HG03159 (cell line): ENCODE data around the gene TRIB2.

Source experiments
- ATAC-seq: cut with Tn5 transposase; IDR thresholded peaks from one replicate; pipeline ENCODE4 v1.9.1; 2021; ENCODE audit warnings: mild to moderate bottlenecking, moderate library complexity; ENCODE audit not compliant: unreplicated experiment

The TRIB2 gene

DNA sequence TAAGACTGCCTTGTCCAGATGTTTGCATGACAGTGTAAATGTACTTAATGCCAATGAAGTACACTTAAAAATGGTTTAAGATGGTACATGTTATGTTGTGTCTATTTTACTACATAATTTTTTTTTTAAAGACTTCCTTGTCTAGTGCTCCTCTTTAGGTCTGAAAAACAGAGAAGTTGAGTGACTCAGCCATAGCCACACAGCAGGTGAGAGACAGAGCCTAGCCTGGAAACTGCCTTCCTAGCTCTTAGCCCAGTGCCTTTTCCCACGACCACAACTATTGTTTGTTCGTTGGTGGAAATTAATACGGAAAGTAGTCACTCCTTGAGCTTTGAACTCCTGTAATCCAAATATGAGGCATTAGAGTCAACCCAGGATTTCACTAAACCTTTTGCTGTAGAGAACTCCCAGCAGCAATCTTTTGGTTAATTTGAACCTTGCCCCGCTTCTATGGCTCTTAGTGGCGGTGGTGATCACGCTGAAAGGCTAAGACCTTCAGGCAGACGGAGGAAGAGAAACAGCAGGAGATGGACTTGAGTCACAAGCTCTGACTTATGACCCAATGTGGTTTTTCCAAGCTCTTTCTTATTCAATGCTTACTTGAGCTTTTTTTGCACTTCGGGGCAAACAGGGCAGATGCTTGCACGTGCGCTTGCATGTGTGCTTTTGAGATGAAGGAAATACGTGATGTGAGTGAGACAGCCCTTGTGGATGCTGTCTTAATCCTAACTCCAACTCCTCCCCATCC is 21.2 kb downstream of the TRIB2 start:
- no peak for ATAC-seq

- ATAC-seq: no peak
These were observed 23.1 kb downstream of the TRIB2 start for GRCh38 chr2:12739721-12740254.

- ATAC-seq: no peak
These were observed 24.6 kb downstream of the TRIB2 start for GRCh38 chr2:12741380-12741779.

- no peak for ATAC-seq
These were observed 26.2 kb downstream of the TRIB2 start for GRCh38 chr2:12742891-12743290.

DNA sequence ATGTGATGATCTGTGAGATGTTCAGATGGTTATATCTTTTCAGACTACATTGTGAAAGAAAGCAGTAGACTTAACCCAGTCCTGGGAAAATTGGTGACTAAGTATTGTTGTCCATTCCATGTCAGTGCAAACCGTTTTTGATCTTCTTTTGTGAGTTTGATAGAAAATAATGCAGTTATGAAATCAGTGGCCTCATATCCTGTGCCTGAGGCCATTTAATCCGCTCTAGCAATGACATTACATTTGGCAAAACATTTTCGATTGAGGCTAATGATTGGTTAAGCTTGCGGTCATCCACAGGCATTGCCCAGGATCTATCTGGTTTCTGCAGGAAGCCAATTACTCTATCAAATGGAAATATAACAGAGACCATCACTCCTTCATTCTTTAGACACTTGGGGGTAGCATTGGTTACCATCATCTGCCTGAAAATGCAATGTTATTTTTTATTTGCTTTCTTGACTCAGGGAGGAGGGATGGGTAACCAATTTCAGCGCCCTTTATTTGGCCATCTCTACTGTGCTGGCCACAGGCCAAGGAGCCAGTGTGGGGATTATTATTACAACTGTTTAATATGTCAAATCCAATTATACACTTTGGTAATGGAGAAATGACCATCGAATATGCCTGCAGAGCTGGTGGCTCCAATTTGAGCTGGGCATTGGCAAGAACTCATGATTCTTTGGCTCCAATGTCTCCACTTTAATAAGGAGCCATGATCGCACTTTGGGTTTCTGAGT is 33.6 kb downstream of the TRIB2 start:
- ATAC-seq: no peak

- no peak for ATAC-seq
These were observed 37.9 kb downstream of the TRIB2 start for GRCh38 chr2:12754643-12755042.

DNA sequence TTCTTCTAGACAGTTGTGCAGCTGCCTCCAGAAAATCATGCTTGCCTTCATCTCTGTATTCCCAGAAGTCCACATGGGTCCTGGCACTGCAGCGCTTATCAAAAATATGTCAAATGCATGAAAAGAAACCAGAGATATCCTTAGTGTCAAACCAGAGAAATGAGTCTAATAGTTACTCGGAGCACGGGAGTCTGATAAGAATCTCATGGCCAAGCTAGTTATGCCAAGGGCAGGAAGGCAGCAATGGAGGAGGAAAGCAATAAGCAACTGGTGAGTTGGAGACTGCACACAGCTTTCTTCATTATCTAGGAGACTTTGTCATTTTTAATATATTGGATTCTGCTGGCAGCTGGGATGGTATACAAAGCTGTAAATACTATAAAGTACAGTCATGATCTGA is 38.6 kb downstream of the TRIB2 start:
- ATAC-seq: no peak

GRCh38 chr2:12759248-12759647 is 42.5 kb downstream of the TRIB2 start:
- ATAC-seq: no peak

DNA sequence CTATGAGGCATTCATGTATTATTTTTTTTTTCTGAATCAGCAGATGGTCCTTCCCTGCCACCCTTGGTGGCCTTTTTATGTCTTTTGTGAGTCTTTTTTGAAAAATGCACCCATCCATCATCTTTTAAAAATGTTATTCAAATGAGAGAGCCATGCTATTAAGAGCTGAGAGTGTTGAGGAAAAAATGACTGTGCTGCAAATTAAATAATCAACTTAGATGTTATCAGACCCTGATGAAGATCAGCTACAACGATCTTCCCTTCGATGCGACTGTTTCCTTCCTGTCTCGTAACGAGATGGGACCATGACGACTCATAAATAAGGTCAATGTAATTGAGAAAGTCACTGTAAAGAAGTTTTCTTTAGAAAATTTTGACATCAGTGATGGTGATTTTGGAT is 44.4 kb downstream of the TRIB2 start:
- no peak for ATAC-seq

DNA sequence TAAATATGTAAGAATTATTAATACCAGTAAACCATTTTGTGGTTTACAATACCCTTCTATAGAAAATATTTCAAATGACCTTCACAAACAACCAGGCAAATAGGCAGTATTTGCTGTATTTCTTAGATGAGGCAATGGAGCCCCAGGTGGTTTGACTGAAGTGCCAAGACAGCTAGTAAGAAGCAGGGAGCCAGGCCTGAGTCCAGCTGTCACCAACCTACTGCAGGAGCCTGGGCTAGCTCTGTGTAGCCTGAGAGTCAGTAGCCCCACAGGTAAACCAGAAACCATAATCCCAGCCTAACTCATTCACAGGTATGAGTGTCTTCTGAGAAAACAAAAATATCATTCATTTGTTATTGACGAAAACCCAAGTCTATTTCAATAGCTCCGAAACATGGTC is 45.6 kb downstream of the TRIB2 start:
- ATAC-seq: no peak

- ATAC-seq: no peak
These were observed 46.2 kb downstream of the TRIB2 start for GRCh38 chr2:12762976-12763375.

GRCh38 chr2:12763486-12763885 is 46.8 kb downstream of the TRIB2 start:
- no peak for ATAC-seq

DNA sequence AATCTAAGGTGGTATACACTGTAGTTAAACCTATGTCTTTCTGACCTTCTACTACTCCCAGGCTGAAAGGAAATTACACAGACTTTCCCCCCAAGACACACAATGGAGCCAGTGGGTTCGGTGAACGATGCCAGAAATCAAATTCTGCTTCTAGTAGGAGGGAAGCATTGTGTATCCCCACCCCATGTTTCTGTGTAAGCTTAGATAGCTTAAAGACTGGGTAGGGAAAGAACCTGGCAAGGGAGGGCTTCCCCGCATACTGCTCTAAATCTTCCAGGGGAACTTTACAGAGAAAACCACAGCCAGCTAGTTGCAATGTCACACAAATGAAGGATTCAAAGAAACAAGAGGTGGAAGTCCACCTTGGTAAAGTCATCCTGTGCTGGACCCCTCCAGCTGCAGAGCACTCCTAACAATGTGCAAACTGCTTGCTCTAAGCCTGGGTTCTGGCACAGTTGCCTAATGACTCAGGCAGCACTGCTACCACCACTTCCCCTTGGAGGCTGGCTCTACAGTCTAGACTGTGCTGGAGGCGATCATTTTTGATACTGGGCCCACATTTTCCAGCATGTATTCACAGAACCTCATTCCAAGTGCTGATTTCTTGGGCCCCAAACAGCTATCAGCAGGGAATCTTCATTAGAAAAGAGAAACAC is 47.5 kb downstream of the TRIB2 start:
- no peak for ATAC-seq

DNA sequence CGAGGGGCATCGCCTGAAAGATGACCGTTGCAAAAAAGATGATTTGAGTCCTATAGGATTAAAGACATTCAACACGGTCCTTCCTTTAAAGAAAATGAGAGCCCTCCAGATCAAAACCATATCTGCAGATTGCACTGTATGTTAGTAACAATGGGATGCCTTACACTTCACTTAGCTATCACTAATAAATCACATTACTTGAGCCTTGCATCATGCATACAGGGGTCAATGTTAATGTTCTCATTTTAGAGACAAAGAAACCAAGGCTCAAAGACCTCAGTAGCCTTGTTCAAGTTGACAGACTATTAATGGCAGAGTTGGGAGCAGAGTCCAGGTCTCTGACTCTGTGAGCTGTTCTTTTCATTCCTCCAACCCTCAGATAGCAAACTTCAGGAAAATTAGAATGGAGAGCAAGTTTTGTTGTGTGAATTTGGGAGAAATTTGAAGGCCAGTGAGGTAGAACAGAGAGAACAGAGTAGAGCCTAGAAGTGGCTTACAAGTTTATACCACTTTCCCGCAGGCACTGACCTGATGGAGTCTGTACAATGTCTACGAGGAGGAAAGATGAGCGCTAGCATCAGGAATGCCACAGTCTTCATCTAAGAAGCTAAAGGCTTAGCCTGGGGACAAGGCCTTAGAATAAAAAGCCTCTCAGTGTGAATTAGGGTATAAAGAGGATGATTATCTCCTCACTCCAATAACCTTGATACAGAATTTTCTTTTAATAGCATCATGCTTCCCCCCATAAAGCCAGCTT is 48.3 kb downstream of the TRIB2 start:
- ATAC-seq: no peak

GRCh38 chr2:12766421-12766879 is 49.7 kb downstream of the TRIB2 start:
- no peak for ATAC-seq

GRCh38 chr2:12767541-12767940 is 50.8 kb downstream of the TRIB2 start:
- ATAC-seq: no peak

GRCh38 chr2:12767996-12768624 is 51.4 kb downstream of the TRIB2 start:
- ATAC-seq: no peak

- ATAC-seq: no peak
These were observed 52.9 kb downstream of the TRIB2 start for GRCh38 chr2:12769492-12770105.

- no peak for ATAC-seq
These were observed 53.7 kb downstream of the TRIB2 start for GRCh38 chr2:12770300-12770968.
